HUES48 (cell line): Measurements from ENCODE around the gene INPP5D.

Experiments
- H3K27ac ChIP-seq: one replicate; pipeline ENCODE4 v1.7.0; 2013; ENCODE audit warnings: low read depth, low read length, inconsistent platforms
- H3K27me3 ChIP-seq: 2 replicates; pipeline ENCODE4 v1.6.1; 2013; ENCODE audit warnings: mild to moderate bottlenecking, low read length; ENCODE audit not compliant: control insufficient read depth, insufficient read depth
- H3K36me3 ChIP-seq: 2 replicates; pipeline ENCODE4 v1.6.1; 2013; ENCODE audit warnings: low read length; ENCODE audit not compliant: control insufficient read depth, insufficient read depth
- H3K4me1 ChIP-seq: 2 replicates; pipeline ENCODE4 v1.6.1; 2013; ENCODE audit warnings: mild to moderate bottlenecking, low read length; ENCODE audit not compliant: control insufficient read depth, insufficient read depth
- H3K4me3 ChIP-seq: 2 replicates; pipeline ENCODE4 v1.5.1; 2013; ENCODE audit warnings: mild to moderate bottlenecking, low read depth, low read length
- H3K9ac ChIP-seq: 2 replicates; pipeline ENCODE4 v1.6.1; 2013; ENCODE audit warnings: mild to moderate bottlenecking, low read depth, low read length, moderate library complexity
- H3K9me3 ChIP-seq: 2 replicates; pipeline ENCODE4 v1.6.1; 2013; ENCODE audit warnings: low read length; ENCODE audit not compliant: control insufficient read depth, insufficient read depth

INPP5D gene

GRCh38 chr2:233213011-233213410, 152.9 kb downstream of the INPP5D start:
- Histone ChIP-seq H3K9me3 (no peaks in the 10 kb centered on the region), H3K27me3 (no peaks in the 10 kb centered on the region), H3K27ac (no peak overlapping the region), H3K36me3 (no peaks in the 10 kb centered on the region), H3K4me1 (peaks cover 31% of the 10 kb centered on the region), H3K4me3 (no peak overlapping the region), H3K9ac (no peak overlapping the region)

GRCh38 chr2:233213975-233214374, 153.8 kb downstream of the INPP5D start:
- Histone ChIP-seq H3K27me3 (no peaks in the 10 kb centered on the region), H3K36me3 (no peaks in the 10 kb centered on the region), H3K27ac (no peak overlapping the region), H3K9me3 (no peaks in the 10 kb centered on the region), H3K4me1 (peaks cover 24% of the 10 kb centered on the region), H3K4me3 (no peak overlapping the region), H3K9ac (no peak overlapping the region)

GRCh38 chr2:233217892-233218377, 157.8 kb downstream of the INPP5D start:
- Histone ChIP-seq H3K36me3 (no peaks in the 10 kb centered on the region), H3K4me3 (no peak overlapping the region), H3K9me3 (no peaks in the 10 kb centered on the region), H3K9ac (no peak overlapping the region), H3K27me3 (no peaks in the 10 kb centered on the region), H3K27ac (no peak overlapping the region), H3K4me1 (peaks cover 3% of the 10 kb centered on the region; the same call in 1 of the 2 replicates)

GRCh38 chr2:233218836-233219235, 158.7 kb downstream of the INPP5D start:
- Histone ChIP-seq H3K9me3 (no peaks in the 10 kb centered on the region), H3K36me3 (no peaks in the 10 kb centered on the region), H3K4me3 (no peak overlapping the region), H3K4me1 (peaks cover 3% of the 10 kb centered on the region; the same call in 1 of the 2 replicates), H3K27ac (no peak overlapping the region), H3K9ac (no peak overlapping the region), H3K27me3 (no peaks in the 10 kb centered on the region)

- Histone ChIP-seq H3K36me3 (no peaks in the 10 kb centered on the region), H3K27ac (no peak overlapping the region), H3K4me1 (peaks cover 3% of the 10 kb centered on the region; the same call in 1 of the 2 replicates), H3K9ac (no peak overlapping the region), H3K9me3 (no peaks in the 10 kb centered on the region), H3K27me3 (no peaks in the 10 kb centered on the region), H3K4me3 (no peak overlapping the region)
These were observed 159.7 kb downstream of the INPP5D start for GRCh38 chr2:233219848-233220247.

- Histone ChIP-seq H3K4me1 (peaks cover 3% of the 10 kb centered on the region; the same call in 1 of the 2 replicates), H3K36me3 (no peaks in the 10 kb centered on the region)
These were observed 161.4 kb downstream of the INPP5D start for GRCh38 chr2:233221378-233222063.

GRCh38 chr2:233223059-233223894, 163.1 kb downstream of the INPP5D start:
- no peak overlapping the region for H3K9ac ChIP-seq
- H3K4me1 ChIP-seq, result peaks cover 3% of the 10 kb centered on the region; the same call in 1 of the 2 replicates
- H3K27ac ChIP-seq, result no peak overlapping the region
- H3K36me3 ChIP-seq, result no peaks in the 10 kb centered on the region
- no peaks in the 10 kb centered on the region for H3K27me3 ChIP-seq
- H3K4me3 ChIP-seq, result no peak overlapping the region
- no peaks in the 10 kb centered on the region for H3K9me3 ChIP-seq

More at GRCh38 chr2:233221378-233222063, 161.4 kb downstream of the INPP5D start:
- Histone ChIP-seq H3K9me3 (no peaks in the 10 kb centered on the region), H3K27me3 (no peaks in the 10 kb centered on the region), H3K27ac (no peak overlapping the region), H3K9ac (no peak overlapping the region), H3K4me3 (no peak overlapping the region)

- peaks cover 3% of the 10 kb centered on the region; the same call in 1 of the 2 replicates for H3K4me1 ChIP-seq
- no peak overlapping the region for H3K4me3 ChIP-seq
- no peak overlapping the region for H3K9ac ChIP-seq
- H3K36me3 ChIP-seq, result no peaks in the 10 kb centered on the region
- H3K27ac ChIP-seq, result no peak overlapping the region
- H3K9me3 ChIP-seq, result no peaks in the 10 kb centered on the region
- no peaks in the 10 kb centered on the region for H3K27me3 ChIP-seq
These were observed 165.3 kb downstream of the INPP5D start for GRCh38 chr2:233225230-233226068.

GRCh38 chr2:233226511-233227031, 166.4 kb downstream of the INPP5D start:
- H3K27ac ChIP-seq, result no peak overlapping the region
- no peaks in the 10 kb centered on the region for H3K27me3 ChIP-seq
- H3K9me3 ChIP-seq, result no peaks in the 10 kb centered on the region
- H3K4me3 ChIP-seq, result no peak overlapping the region
- H3K9ac ChIP-seq, result no peak overlapping the region
- no peaks in the 10 kb centered on the region for H3K36me3 ChIP-seq
- H3K4me1 ChIP-seq, result peaks cover 3% of the 10 kb centered on the region; the same call in 1 of the 2 replicates

- Histone ChIP-seq H3K27ac (no peak overlapping the region), H3K9ac (no peak overlapping the region), H3K36me3 (no peaks in the 10 kb centered on the region), H3K27me3 (no peaks in the 10 kb centered on the region), H3K4me3 (no peak overlapping the region), H3K9me3 (no peaks in the 10 kb centered on the region), H3K4me1 (peaks cover 3% of the 10 kb centered on the region; the same call in 1 of the 2 replicates)
These were observed 167.3 kb downstream of the INPP5D start for GRCh38 chr2:233227346-233227978.
